ENCODE data around the gene CWC22. TPM values are rescaled to one million over a fixed set of nuclear protein-coding genes. Genes with fewer than 3 reads are reported as not detected.

Gene CWC22
- total RNA-seq, 1 donor from 2014 or later: 17.2 TPM

- no peak for DNase-seq (ENCODE audit: extremely low read depth, low read depth, low spot score)
These were observed 97.0 kb downstream of the CWC22 start for GRCh38 chr2:179909845-179910734.

GRCh38 chr2:179900655-179901054 lies 106.4 kb downstream of the CWC22 start:
- DNase-seq (ENCODE audit: extremely low read depth, low read depth, low spot score): no peak

- no peak for DNase-seq (ENCODE audit: extremely low read depth, low read depth, low spot score)
These were observed 107.4 kb downstream of the CWC22 start for GRCh38 chr2:179899666-179900065.

GRCh38 chr2:179898873-179899272 lies 108.2 kb downstream of the CWC22 start:
- no peak for DNase-seq (ENCODE audit: extremely low read depth, low read depth, low spot score)

Other genes starting within 250 kb of the CWC22 start
- not detected in 2 replicates for gene ZNF385B, start 145.7 kb downstream of the CWC22 start, total RNA-seq